Tibial nerve (tissue), 3 donors: ENCODE measurements around the gene KRT73.

ENCODE experiments used
- POLR2A ChIP-seq, 2 donors: fragments of 450-650 bp; IDR thresholded peaks; one replicate each; pipeline ENCODE4 v1.6.1; 2017; ENCODE audit warnings: antibody characterized with exemption in 2 of 2, mild to moderate bottlenecking in 2 of 2, moderate library complexity in 2 of 2
- TF ChIP-seq, protein P1 (sequence below), 5 experiments: fragments of 200-600 bp in 3 of 5; fragments of 450-650 bp in 2 of 5; sonication (generic) in 3 of 5; IDR thresholded peaks; one replicate each; pipeline ENCODE4 v1.5.1; 2016 to 2019; ENCODE audit warnings: antibody characterized with exemption in 5 of 5, mild to moderate bottlenecking in 3 of 5, moderate library complexity in 2 of 5

DNA sequence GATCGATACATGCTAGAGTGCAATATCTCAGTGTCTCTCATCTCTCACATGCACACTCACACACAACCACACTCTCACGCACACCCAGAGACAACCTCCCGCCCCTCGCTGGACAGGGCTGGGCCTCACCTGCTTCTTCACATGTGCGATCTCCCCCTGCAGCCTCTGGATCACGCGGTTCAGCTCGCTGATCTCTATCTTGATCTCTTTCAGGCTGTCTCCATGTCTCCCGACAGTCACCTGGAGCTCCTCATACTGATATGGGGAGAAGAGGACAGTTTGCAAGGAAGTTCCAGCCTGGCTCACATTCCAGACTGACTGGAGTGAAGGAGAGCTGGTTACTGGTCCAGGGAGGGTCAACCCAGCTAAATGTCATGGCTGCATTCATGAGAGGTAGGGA is 29.2 kb upstream of the KRT73 start:
- TF ChIP-seq, protein P1, sequence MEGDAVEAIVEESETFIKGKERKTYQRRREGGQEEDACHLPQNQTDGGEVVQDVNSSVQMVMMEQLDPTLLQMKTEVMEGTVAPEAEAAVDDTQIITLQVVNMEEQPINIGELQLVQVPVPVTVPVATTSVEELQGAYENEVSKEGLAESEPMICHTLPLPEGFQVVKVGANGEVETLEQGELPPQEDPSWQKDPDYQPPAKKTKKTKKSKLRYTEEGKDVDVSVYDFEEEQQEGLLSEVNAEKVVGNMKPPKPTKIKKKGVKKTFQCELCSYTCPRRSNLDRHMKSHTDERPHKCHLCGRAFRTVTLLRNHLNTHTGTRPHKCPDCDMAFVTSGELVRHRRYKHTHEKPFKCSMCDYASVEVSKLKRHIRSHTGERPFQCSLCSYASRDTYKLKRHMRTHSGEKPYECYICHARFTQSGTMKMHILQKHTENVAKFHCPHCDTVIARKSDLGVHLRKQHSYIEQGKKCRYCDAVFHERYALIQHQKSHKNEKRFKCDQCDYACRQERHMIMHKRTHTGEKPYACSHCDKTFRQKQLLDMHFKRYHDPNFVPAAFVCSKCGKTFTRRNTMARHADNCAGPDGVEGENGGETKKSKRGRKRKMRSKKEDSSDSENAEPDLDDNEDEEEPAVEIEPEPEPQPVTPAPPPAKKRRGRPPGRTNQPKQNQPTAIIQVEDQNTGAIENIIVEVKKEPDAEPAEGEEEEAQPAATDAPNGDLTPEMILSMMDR (IDR thresholded peaks at IDR 0.05): no peak
- no peak for TF ChIP-seq POLR2A (IDR thresholded peaks at IDR 0.05)
